Activated gamma-delta T cell (primary cell): ENCODE measurements around the gene FAM209B.
"Not testable (repeated sequence)": the region's sequence is repeated elsewhere in the genome, so short reads cannot be mapped to it uniquely, and the experiment has no call there.

ENCODE experiments used
- DNase-seq: peaks from one replicate; lab custom pipeline; 2025; lab: John Stamatoyannopoulos, UW
- total RNA-seq, 2 donors: gene quantifications; one replicate each; lab custom pipeline; 2026; lab: John Stamatoyannopoulos, UW

FAM209B gene, protein sequence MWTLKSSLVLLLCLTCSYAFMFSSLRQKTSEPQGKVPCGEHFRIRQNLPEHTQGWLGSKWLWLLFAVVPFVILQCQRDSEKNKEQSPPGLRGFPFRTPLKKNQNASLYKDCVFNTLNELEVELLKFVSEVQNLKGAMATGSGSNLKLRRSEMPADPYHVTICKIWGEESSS
- total RNA-seq = 0.92 to 2.1 reads per million in 2 donors

DNA sequence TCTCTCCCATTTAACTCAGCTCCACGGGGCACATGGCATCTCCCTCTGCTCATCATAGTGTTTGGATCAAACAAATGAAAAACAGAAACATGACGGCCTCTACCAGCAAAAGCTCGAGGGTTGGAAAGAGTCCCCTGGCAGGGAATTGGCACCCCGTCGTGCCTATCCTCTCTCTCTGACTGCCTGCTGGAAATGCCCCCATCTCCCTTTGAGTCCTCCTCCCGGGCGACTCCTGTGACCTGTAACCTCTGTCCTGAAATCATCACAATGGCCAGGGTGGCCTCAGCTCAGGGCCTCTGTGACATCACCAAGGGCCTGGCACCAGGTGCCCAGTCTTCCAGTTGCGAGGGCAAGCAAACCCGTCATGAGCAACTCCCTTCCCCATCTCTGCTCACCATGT is at the start of gene FAM209B:
Gene FAM209B, plus strand, starts transcription at position 301 of the 400 bp plus-strand sequence. Its CDS starts 96 bp downstream, at position 397.
- not testable (repeated sequence) for DNase-seq

DNA sequence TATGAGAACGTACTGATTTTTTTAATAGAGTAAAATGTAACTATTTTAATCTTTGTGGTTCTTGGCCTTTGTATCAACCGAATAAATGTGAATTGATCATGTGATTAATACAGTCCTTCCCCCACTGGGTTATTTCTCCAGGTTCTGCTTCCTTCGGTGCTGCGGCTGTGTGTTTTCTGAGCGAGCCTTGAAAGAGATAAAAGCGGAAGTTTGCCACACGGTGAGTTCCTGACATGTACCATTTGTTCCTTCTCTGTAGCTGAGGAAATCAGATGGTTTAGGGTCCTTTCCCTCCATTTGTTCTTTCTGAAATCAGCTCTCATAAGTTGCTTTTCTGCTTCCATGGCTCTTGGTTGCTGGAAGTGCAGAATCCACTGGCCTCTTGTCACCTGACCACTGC is 49.1 kb upstream of the FAM209B start:
- no peak for DNase-seq

DNA sequence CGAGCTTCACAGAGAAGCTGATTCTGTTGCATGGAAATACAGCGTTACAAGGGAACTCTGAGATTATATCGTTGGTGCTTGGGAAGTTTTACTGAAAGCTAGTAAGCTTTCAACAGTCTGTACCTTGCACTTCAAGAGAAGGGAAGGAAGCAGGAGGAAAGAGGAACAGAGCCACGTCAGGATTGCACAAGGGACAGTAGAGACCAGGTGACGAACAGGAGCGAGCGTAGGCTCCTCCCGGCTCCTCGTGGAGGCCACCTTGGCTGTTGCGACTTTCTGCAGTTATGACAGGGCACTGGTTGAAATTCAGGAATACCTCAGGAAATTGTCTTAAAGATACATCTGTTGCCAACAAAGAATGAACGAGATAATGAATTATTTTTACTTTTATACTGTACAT is 45.8 kb upstream of the FAM209B start:
- DNase-seq = no peak

DNA sequence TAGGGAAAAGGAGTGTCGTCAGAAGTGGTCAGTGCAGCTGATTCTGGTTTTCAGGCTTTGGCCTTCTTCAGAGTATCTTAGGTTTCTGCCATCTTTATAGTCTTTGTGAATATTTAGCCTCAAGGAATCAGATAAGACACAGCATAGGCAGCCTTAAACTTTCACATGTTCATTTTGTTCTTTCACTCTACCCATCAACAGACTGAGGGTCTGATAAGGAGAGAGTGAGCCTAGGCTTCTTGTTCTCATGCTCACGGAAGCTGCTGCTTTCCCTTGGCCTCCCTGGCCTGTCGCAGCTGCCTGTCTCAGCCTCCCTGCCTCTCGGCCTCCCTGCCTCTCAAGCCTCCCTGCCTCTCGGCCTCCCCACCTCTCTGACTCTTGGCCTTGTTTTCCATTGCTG is 44.5 kb upstream of the FAM209B start:
- no peak for DNase-seq

DNA sequence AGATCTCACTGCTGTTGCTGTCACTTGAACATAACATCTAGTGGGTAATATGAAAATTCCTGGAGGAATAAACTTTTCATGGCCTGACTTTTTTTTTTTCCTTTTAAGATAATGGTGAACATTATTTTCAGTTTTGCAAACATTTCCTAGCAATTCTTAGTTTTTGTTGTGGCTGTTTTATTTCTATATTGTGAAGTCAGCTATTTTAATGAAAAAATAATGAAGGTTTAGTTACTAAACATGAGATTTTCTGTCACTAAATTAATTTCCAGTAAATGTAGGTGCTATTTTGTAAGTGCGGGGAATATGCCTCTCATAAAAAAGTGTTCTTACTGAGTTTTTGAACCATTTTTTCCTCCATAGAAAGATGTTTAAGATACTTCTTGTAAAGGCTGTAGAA is 31.9 kb upstream of the FAM209B start:
- no peak for DNase-seq

DNA sequence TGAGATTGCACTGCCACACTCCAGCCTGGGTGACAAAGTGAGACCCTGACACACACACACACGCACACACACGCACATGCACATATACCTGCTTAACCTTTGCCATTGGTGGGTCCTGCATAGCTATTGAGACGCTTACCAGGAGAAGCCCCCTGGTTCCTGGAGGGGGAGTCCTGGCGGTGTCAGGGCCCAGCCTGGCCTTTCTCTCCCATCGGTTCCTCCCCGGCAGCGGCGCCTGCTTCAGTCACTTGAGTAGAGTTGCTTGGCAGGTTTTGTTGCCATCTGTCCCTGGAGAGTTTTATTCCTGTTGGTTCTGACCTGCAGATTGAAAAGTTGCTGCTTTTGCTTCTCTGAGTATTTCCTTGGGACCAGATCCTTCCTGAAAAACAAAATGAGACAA is 29.1 kb upstream of the FAM209B start:
- no peak for DNase-seq

DNA sequence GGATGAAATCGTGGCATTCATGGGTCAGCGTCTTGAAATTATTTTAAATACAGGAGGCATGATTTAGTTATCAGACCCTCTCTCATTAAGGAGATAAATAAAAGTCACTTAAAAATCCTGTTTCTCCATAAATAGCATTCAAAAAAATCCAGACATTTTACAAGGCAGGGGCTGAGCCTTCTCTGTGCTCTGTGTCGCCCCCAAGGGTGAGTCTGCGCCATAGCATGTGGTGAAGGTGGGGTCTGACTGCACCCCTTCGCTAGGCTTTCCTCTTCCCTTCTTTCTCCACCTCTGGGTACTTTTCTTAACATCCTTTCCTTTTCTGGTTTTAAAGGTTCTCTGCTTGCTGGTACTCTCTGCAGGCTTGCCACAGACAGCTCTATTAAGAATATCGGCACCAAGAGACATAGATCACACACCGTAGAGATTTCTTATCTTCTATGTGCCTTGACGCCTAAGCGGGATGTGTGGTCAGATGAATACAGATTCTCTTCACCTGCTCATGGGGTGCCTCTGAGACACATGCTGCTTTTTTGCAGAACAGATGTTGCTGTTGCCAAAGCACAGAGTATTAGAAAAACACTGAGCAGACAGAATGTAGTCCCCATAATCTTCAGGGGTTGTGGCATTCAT is 28.6 kb upstream of the FAM209B start:
- DNase-seq = no peak

DNA sequence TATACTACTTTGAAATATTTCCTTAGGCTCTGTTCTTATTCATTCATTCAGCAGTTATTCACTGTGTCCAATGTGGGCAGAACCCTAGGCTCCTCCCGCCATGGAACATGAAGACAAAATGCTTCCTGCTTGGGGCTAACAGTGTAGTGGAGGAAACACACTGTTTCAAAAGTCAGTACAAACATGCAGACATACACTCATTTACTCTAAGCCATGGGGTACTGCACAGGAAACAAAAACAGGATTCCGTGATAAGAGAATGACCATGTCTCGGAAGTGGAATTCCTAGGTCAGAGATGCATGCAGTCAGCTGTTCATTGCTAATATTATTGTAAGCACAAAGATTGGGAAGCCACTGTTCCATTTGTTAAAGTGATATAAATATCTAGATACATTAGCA is 26.9 kb upstream of the FAM209B start:
- DNase-seq = no peak

DNA sequence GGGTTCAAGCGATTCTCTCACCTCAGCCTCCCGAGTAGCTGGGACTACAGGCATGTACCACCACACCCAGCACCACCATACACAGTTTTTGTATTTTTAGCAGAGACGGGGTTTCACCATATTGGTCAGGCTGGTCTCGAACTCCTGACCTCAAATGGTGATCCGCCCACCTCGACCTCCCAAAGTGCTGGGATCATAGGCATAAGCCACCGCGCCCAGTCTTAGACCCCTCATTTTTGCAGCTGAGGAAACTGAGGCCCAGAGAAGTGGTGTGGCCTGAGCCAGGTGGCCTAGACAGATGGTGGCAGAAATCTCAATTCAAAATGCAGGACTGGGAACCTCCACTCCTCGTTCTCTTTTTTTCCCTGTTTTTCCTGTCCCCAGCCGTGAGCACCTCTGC is 21.1 kb upstream of the FAM209B start:
- DNase-seq = no peak

DNA sequence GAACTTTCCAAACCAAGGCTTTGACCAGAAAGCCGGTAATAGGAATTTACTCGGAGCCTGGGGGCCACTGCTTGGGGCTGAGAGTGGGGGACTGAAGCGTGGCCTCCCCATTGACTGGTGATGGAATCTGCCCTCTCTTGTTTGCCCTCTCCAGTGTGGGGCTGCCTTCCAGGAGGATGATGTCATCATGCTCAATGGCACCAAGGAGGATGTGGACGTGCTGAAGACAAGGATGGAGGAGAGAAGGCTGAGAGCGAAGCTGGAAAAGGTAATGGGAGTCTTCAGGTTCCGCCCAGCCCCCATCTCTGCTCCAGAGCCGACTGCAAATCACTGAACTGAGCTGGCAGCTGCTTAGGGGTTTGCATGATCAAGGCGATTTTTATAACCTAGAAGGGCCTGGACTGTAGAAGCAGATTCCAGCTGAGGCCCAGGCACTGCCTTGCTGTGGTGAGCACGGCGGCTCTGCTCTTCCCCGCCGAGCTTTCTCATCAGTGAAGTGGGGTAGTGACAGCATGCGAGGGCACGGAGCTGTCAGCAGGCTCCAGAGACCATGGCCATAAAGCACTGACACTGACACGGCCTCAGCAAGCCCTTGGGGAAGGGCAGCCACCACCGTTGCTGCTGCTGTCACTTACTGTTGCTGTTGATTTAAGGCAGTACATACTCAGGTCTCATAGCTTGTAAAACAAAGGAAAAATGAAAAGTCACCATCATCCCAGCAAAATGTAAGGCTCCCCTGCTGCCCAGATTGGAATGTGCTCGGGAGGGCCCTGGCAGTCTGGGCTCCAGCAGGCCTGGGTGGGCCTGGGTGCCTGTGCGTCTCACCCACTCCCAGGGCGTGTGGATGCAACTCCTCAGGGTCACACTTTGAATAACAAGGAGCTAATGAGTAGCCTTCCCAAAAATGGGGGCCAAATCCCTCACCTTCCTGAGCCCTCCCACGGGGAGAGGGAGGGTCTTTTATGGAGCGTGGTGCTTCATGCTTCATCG is 19.6 kb upstream of the FAM209B start:
- no peak for DNase-seq

DNA sequence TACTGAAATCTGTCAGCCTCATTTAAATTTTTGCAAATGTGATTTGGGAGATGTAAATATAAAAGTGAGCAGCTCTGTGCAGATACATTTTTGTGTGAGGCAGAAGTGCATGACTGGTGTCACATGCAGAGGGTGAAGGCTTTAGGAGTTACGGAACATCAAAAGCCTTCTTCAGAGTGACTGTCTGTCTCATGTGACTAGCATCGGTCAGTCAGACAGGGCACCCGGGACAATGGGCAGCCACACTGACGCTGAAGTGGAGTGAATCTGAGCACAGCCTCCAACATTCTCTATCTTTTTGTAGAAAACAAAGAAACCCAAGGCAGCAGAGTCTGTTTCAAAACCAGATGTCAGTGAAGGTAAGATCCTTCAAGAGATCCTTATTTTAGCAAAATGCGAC is 16.4 kb upstream of the FAM209B start:
- DNase-seq = no peak

DNA sequence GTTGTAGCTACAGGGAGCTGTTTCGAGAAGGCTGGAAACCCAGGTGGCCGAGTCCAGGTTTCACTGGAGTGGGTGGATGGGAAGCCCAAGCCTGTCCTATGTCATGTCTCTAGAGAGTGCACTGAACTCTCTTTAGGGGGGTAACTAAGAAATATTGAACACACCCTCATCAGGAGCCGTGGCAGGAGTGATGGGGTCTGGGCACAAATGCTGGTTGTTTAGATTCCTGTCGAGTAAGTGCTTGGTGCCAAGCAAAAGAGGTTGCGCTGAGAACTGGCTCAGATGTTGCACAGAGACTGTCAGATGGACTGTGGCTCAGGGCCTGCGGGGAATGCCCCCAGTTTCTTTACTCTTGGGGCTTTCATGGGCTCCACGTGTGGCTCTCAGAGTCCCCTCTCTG is 15.8 kb upstream of the FAM209B start:
- DNase-seq = no peak

DNA sequence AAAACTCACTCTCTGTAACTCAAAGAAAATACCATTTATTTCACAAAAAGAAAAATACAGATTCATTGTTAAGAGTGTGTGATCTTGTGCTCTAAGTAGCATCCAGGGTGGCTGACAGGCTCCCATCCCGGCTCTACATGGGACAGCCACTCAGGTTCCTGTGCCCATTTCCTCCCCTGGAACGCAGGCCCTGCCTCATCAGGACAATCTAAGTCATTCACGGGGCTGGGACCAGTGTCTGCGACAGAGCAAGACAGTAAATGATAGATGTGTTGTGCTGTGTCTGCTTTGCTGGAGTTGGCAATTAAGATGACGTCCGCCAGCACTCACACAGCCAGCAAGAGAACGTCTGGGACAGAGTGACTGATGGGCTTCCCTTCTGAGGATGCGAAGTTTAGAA is 15.4 kb upstream of the FAM209B start:
- no peak for DNase-seq

DNA sequence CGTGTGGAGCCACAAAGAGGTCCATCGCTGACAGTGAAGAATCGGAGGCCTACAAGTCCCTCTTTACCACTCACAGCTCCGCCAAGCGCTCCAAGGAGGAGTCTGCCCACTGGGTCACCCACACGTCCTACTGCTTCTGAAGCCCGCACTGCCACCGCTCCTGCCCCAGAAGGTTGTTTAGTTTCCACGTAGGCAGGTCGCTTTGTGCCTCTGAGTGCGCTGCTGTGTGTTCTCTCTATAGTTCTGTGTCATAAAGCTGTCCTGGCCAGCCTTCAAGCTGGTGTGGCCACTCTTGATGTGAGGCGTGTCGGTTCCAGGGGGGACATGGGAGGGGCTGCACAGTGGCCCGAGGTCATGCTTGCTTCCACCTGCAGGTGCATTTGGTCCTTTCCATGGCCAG is 14.9 kb upstream of the FAM209B start:
- DNase-seq = no peak

DNA sequence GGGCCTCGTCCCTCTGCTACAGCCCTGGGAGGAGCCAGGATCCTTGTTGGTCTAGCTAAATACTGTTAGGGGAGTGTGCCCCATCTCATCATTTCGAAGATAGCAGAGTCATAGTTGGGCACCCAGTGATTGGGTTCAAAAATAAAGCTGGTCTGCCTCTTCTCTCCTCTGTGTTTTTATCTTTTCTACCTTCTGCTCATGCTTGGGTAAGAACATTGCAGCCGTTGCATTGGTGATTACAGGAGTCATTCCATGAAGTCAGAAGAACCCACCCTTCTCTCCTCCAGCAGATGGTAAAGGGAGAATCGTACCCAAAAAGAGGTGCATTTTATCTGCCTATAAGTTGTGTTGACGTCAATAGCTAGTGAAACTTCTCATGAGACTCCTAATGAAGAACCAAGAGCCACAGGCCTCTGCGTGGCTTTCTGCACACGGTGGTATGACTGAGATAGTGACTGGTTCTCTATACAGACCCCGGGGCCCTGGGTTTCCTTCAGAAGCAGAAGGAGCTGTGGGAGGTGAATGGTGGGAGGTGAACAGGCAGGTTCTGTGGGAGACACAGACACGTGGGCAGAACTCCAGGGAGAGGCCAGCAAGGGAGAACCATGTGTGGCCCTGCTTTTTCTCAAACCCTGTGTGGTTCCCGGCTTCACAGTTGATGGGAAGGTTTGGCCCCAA is 14.2 kb upstream of the FAM209B start:
- no peak for DNase-seq

DNA sequence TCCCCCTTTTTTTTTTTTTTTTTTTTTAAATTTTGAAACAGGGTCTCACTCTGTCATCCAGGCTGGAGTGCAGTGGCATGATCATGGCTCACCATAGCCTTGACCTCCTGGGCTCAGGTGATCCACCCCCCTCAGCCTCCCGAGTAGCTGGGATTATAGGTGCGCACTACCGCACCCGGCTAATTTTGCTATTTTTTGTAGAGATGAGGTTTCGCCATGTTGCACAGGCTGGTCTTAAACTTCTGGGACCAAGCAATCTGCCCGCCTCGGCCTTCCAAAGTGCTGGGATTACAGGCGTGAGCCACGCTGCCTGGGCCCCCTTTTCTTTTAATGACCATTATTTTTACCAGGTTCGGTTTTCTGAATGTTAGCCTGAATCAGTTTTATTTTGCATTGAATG is 13.5 kb upstream of the FAM209B start:
- DNase-seq = no peak

DNA sequence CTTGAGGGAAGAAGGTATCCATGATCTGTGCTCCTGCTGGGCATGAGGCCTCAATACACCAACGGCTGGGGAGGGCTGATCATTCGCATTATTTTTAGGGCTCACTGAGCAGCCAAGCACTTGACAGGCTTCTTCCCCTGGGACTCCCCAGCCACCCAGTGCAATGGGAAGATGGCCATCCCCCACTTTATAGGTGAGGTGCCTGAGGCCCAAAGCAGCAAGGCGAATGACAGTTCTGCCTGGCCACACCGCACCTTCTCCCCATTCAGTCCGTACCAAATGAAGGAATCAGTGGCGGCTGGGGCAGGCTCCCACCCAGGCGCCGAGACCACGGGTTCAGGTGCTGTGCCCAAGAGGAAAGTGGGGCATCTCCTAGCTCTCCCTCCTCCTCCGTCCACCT is 12.9 kb upstream of the FAM209B start:
- no peak for DNase-seq

DNA sequence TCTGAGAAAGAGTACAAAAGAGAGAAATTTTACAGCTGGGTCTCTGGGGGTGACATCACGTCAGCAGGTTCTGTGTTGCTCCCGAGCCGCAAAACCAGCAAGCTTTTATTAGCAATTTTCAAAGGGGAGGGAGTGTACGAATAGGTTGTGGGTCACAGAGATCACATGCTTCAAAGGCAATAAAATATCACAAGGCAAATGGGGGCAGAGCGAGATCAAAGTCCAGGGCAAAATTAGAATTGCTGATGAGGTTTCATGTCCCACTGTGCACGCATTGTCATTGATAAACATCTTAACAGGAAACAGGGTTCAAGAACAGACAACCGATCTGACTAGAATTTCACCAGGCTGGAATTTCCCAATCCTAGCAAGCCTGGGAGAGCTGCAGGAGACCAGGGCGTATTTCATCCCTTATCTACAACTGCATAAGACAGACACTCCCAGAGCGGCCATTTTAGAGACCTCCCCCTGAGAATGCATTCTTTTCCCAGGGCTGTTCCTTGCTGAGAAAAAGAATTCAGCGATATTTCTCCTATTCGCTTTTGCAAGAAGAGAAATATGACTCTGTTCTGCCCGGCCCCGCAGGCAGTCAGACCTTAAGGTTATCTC is 12.2 kb upstream of the FAM209B start:
- not testable (repeated sequence) for DNase-seq

DNA sequence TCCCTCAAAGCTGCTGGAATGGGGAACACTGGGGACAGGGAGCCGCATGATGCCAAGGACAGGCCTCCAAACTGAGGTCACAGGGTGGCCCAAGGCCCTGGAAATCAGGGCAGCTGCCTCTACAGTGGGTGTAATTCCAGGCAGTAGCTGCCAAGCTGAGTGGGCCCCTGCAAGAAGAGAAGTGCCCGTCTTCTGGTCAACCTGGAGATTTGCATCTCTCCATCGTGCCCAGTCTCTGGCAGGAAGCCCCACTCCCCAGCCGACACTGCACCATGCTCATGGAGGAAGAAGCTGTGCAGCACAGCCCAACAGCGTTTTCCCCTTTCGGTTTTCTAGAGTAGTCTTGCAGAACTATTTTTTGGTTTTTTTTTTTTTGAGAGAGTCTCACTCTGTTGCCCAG is 10.7 kb upstream of the FAM209B start:
- DNase-seq = no peak

DNA sequence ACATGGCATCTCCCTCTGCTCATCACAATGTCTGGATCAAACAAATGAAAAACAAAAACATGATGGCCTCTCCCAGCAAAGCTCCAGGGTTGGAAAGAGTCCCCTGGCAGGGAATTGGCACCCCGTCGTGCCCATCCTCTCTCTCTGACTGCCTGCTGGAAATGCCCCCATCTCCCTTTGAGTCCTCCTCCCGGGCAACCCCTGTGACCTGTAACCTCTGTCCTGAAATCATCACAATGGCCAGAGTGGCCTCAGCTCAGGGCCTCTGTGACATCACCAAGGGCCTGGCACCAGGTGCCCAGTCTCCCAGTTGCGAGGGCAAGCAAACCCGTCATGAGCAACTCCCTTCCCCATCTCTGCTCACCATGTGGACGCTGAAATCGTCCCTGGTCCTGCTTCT is 8.6 kb upstream of the FAM209B start, which contains the start of gene FAM209A:
Gene FAM209A, plus strand, starts transcription at position 301 of the 400 bp plus-strand sequence. Its CDS starts 65 bp downstream, at position 366.
- not testable (repeated sequence) for DNase-seq

DNA sequence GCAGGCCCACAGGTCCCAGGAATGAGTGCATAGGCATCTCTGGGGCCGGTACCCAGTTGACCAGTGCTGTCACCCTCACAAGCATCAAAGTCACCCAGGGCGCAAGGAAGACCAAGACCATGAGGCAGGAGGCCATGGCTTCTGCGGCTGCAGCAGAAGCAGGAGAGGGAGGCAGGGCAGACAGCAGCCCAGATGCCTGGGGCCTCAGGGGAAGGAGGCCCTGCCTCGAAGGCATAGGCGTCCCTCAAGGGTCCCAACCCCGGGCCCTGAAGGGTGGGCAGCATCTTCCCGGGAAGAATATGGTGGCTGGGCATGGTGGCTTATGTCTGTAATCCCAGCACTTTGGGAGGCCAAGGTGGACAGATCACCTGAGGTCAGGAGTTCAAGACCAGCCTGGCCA is 5.5 kb upstream of the FAM209B start:
- DNase-seq = no peak

DNA sequence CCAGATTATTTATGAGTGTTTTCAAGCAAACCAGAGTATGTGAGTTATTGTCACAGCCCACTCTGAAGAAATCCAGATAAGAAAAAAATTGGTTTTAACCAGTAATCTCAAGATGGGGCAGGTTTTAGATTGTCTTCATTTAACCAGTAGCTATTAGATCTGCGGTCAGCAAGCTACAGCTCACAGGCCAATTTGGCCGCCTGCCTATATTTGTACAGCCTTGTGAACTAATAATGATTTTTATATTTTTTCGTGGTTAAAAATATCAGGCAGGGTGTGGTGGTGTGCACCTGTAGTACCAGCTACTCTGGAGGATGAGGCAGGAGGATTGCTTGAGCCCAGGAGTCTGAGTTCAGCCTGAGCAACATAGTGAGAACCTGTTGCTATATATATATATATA is 5.0 kb downstream of the FAM209B start:
- DNase-seq = no peak
